LNCAP (cell line): ENCODE data around the gene OPN4.

ENCODE experiments used
- TF ChIP-seq, protein P1 (sequence below): fragments of 450-650 bp; IDR thresholded peaks from 2 replicates; pipeline ENCODE4 v1.5.1; 2017; ENCODE audit warnings: mild to moderate bottlenecking

OPN4 gene

DNA sequence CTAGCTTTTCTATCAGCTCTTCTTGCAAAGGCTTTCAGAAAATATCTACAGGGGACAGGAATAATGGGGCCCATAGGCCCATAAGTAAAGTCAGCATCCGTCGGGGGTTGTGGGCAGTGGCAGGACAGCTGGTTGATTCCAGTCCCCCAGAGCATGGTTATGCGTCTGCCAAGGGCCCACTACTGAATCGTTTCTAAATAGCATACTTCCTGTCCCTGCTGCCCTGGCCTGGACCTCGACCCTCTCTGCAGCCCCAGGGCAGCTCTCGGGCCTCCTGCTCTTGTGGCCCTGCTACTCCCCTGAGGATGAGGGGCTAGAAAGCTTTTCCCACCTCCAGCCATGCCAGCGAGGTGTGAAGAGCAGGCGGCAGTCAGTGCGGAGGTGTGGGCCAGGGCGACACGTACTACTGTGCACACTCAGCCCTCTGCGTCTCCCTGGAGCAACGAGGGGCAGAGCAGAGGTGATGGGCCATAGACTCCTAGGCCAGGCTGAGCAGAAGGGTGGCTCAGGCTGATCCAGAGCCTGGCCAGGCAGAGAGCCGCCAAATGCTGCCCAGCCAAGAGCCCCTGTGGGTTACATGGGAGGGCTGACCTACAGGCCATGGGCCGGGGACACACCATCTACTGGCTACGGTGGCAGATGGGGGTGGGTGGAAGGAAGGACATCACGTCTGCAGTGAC is 4.7 kb upstream of the OPN4 start:
- TF ChIP-seq, protein P1, sequence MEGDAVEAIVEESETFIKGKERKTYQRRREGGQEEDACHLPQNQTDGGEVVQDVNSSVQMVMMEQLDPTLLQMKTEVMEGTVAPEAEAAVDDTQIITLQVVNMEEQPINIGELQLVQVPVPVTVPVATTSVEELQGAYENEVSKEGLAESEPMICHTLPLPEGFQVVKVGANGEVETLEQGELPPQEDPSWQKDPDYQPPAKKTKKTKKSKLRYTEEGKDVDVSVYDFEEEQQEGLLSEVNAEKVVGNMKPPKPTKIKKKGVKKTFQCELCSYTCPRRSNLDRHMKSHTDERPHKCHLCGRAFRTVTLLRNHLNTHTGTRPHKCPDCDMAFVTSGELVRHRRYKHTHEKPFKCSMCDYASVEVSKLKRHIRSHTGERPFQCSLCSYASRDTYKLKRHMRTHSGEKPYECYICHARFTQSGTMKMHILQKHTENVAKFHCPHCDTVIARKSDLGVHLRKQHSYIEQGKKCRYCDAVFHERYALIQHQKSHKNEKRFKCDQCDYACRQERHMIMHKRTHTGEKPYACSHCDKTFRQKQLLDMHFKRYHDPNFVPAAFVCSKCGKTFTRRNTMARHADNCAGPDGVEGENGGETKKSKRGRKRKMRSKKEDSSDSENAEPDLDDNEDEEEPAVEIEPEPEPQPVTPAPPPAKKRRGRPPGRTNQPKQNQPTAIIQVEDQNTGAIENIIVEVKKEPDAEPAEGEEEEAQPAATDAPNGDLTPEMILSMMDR, result no peak

DNA sequence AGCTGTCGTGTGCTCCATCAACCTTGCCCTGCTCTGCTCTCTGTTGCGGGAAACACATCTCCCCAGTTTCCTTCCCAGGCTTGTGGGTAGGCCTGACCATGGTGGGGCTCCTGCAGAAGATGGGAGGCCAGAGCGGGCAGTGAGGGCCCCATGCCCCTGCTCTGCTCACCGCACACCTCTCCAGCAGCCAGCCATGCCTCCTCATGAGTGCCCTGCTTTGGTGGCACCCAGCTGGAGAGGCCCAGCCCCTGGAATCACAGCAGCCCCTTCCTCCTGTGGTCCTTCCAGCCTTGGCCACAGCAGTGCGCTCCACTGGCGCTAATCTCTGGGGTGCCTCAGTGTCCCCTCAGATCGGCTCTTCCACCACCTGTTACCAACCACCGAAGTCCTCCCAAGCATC is 4.2 kb upstream of the OPN4 start:
- TF ChIP-seq, protein P1, result no peak

DNA sequence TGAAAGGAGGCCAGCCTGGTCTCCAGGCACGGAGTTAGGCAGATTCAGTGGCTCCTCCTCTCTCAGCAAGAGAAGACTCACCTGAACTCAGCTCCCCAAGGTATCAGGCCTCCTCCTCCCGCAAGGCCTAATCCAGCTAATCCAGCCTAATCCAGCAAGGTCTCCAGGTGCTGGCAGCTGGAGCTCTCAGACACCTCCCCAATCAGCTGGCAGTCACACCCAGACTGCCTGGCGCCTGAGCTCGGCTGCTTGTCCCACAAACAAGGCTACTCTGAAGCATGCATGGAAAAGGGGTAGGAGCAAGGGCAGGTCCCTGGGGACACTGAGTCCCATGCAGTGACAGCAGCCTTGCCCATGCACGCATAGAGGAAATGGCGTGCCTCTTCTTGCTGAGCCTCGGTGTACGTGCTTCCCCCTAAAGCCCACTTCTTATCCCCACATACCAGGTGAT is 3.3 kb upstream of the OPN4 start:
- TF ChIP-seq, protein P1, result no peak

DNA sequence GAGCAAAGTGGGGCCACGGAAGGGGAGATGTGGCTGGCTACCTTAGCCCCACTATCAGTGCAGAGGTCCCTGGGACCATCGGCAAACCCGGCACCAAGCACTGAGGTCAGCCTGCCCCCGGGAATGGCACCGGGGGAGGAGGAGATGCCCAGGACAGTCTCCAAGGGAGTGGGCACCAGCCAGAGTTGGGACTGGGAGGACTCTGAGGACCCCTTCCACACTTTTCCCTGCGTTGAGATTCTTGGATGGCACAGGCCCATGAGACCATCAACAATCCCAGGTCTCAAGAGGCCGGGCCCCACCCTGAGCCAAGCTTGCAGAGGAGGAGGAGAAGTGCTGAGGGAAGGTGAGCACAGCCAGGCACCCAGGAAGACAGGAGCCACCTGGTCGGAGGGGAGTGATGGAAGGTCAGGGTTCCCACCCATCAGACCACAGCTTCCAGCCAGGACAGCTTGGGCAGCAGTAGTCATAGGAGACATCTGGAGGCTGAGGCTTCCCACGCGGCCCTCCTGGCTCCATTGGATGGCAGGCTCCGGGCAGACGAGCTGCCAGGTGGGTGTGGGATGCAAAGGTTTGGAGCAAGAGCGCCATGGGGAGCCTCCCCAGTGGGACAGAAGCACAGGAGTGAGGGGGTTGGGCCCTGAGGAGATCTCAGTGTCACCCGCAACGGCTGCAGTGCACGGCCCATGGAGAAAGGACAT is 2.6 kb upstream of the OPN4 start:
- TF ChIP-seq, protein P1, result no peak

DNA sequence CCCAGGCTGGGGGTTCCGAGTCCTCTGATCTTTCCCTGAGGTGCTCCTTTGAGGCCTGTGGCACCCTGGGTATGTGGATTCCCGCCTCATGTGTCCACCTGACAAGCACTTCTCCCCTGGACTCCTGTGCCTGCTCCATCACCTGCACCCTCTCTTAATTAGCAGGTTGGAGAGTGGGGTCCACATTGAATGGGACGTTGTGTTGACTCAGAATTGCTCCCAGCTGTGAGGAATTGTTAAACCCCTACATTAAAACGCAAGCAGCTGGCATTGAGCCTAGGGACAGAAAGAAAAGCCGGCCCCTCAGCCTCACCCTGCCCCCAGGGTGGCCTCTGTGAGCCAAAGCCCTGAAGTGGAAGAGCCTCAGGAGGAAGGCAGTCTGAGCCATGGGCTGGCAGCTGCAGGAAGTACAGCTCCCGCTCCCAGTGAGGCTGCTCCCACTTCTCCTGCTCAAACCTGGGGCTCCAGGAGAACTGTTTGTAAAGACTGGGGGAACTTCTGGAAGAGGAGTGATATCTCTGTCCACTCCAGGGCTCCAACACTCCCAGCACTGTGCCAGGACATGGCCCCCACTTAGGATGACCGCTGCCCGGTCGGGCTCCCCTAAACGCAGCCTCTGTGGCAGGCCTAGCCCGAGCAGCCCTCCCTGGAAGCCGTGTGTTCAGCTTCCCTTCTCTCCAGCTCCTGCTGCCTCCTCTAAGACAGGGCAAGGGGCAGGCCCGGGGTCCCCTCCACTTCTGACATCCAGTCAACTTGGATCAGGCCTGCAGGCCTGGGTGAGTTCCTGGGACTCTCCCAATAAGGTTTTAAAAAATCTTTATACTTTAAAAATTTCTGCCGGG is 1.8 kb upstream of the OPN4 start:
- TF ChIP-seq, protein P1, result no peak

DNA sequence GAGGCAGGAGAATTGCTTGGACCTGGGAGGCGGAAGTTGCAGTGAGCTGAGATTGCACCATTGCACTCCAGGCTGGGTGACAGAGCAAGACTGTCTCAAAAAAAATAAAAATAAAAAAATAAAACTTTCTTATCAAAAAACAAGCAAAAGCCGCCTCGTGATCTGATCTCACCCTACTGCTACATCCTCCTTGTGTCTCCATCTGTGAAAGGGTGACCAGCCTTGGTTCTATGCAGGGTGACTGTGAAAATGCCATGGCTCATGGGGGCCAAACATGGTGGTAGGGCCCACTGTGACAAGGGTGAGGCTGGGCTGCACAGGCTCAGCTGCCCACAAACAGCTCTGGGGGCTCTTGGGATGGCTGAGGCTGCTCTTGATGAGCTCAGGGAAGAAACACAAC is 968 bp upstream of the OPN4 start:
- TF ChIP-seq, protein P1, result no peak

DNA sequence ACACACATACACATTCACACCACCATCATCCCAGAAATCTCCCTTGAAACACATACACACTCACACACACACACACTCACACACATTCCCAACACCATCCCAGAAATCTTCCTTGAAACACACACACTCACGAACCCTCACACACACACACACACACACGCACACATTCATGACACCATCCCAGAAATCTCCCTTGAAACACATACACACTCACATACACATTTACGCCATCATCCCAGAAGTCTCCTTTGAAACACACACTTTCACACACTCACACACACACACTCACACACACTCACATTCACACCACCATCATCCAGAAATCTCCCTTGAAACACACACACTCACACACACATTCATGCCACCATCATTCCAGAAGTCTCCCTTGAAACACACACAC is 360 bp upstream of the OPN4 start:
- TF ChIP-seq, protein P1, result no peak
